CD4-positive, alpha-beta T cell treated with Interleukin-21 for 1 hour (primary cell): ENCODE measurements around the gene CCDC86.

Experiments used
- DNase-seq: peaks from one replicate; pipeline ENCODE4 v3.0.0-alpha.2; 2020

Gene CCDC86

DNA sequence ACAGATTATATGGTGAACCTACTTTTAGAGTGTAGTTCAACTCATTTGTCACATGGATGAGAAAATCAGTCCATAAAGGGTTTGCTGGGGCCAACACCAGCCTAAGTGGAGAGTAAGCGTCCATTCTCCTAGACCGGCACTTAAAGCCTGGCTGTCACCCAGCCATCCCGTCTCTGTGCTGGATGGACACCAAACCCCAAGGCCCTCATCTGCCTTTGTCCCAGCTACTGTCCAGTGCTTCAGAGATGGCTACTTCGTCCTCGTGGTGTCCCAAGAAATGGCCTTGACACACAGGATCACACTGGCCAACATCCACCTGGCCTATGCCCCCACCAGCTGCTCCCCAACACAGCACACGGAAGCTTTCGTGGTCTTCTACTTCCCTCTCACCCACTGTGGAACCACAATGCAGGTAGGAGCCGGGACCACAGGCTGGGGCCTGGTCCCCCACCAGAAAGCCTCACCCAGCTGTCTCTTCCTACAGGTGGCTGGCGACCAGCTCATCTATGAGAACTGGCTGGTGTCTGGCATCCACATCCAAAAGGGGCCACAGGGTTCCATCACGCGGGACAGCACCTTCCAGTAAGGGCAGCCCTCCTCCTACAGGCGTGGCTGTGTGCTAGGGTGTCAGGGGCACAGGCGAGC is 28.9 kb downstream of the CCDC86 start:
- no peak for DNase-seq

DNA sequence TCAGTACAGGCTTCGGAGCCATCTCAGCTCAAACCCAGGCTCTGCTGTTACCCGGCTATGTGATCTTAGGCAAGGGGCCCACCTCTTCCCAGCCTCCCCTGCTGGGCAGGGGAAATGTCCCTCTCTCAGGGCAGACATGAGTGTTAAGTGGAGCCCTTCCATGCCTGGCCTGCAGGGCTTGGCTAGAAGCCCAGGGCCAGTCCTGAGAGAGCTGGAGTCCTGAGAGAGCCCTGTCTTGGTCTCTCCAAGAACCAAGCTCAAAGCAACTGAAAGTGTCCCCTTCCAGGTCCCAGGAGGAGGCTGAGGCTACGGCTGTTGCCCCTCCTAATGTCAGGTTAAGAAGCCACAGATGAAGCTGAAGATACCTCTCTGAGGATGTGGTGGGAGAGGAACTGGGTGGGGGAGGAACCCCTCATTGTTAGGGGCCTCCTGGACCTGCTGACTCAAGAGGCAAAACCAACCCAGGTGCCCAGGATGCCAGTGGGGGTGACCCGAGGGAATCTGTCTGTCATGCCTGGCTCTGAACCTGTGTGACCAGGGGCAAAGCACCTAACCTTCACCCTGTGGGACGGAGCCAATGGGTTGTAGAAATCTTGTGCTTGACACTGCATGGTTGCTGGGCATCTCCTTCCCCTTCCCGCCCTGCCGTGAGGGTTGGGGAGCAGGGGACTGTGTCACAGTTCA is 29.6 kb downstream of the CCDC86 start:
- peak; percentile 18 for DNase-seq

DNA sequence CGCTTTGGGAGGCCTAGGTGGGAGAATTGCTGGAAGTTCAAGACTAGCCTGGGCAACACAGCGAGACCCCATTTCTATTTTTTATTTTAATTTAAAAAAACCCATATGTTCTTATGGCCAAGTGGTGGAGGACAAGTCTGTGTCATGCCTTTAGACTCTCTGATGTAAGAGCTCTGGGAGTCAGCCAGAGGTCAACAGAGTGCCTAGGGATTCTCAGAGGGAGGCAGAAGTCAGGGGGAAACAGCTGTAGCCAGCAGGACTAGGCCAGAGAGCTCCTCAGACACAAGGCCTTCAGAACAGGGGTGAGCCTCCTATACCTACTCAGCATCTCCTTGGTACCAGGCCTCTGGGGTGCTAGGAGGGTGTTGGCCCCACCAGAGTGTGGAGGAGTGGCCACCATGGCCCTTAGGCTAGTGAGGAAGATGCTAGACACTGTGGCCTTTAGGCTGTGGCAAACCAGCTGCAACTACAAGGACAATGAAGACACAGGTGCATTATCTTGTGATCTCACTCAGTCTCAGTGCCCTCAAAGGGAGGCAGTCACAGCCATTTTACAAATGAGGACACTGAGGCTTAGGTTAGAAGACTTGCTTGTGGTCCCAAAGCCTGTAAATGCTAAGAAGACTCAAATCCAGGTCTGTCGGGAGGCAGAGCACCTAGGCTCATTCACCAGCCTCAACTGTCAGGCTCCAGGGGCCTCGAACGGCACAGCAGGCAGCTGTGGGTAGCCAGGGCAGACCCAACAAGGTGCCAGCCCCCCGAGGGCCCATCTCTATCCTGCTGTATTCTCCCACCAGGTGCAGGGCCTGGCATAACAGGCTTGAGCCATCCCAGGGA is 30.4 kb downstream of the CCDC86 start:
- no peak for DNase-seq

DNA sequence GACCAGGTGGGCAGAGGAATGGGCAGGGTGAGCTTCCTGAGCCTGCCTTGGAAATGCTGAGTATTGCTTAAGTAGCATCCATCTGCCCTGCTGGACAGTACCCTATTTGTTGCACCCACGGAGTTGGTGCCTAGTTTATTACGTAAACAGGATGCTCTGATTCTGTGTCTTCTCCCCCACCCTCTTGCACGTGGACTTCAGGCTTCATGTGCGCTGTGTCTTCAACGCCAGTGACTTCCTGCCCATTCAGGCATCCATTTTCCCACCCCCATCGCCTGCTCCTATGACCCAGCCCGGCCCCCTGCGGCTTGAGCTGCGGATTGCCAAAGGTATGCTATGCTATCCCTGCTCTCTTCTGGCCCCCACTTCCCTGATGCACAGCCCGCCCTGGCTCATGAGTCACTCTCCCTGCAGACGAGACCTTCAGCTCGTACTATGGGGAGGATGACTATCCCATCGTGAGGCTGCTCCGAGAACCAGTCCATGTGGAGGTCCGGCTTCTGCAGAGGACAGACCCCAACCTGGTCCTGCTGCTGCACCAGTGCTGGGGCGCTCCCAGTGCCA is 31.1 kb downstream of the CCDC86 start:
- no peak for DNase-seq

GRCh38 chr11:60873533-60873932 is 31.6 kb downstream of the CCDC86 start:
- DNase-seq, result no peak

DNA sequence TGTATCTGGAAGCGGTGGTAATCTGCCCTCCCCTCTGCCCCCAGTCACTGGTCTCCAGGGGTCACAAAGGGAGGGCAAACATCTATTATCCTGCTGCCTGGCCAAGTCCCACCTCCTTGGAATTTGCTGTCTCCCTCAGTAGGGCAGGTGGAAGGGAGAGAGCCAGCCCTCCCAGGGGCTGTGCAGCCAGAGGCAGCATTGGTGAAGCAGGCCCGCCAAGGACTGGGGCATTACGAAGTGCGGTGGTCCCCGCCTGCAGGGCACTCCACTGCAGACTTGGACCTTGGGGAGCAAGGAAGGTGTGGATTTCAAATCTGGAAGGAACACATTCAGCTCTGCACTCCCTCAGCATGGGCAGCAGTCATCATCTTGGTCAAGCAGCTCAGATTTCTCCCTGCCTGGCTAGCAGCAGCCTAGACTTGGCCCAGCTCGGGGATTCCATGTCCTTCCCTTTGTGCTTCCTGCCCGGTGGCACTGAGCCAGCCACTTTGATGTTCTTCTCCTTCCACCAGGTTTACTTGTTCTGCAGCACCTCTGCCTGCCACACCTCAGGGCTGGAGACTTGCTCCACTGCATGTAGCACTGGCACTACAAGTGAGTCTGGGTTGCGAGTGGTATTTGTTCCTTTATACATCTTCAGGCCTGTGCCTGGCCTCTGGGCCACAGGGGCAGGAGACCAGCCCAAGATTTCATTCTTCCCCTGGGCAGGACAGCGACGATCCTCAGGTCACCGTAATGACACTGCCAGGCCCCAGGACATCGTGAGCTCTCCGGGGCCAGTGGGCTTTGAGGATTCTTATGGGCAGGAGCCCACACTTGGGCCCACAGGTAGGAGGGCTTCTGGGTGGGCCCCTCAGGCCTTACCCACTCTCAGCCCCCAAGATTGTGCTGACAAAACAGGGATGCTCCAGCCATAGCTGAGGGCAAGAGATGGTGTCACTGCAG is 32.8 kb downstream of the CCDC86 start:
- no peak for DNase-seq

GRCh38 chr11:60875366-60876167 is 33.7 kb downstream of the CCDC86 start:
- DNase-seq, result no peak

- DNase-seq, result no peak
Observed at GRCh38 chr11:60876168-60876485, 34.2 kb downstream of the CCDC86 start.

GRCh38 chr11:60878245-60879101 is 36.6 kb downstream of the CCDC86 start:
- no peak for DNase-seq

- DNase-seq, result no peak
Observed at GRCh38 chr11:60879104-60879503, 37.2 kb downstream of the CCDC86 start.

- DNase-seq, result no peak
Observed at GRCh38 chr11:60879971-60880588, 38.2 kb downstream of the CCDC86 start.

- no peak for DNase-seq
Observed at GRCh38 chr11:60880643-60881282, 38.9 kb downstream of the CCDC86 start.

DNA sequence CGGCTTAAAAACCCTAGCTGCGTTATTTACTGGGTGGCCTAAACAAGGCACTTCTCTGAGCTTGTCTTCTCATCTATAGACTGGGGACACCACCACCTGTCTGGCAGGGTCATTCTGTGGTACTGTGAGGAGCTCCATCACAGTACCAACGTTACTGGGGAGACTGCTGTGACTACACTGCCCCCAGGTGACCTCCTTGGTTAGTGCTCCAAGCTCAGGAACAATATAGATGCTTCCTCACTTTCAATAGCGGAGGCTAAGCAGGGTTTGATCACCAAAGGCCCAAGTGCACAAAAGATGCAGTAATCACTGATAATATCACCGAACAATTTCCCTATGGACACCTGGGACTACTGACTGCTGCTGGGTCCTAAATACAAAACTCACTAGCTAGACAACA is 45.6 kb downstream of the CCDC86 start:
- DNase-seq, result peak; percentile 44

- no peak for DNase-seq
Observed at GRCh38 chr11:60889869-60890311, 48.0 kb downstream of the CCDC86 start.

- DNase-seq, result no peak
Observed at GRCh38 chr11:60890696-60891095, 48.8 kb downstream of the CCDC86 start.

- DNase-seq, result no peak
Observed at GRCh38 chr11:60891103-60891741, 49.3 kb downstream of the CCDC86 start.

DNA sequence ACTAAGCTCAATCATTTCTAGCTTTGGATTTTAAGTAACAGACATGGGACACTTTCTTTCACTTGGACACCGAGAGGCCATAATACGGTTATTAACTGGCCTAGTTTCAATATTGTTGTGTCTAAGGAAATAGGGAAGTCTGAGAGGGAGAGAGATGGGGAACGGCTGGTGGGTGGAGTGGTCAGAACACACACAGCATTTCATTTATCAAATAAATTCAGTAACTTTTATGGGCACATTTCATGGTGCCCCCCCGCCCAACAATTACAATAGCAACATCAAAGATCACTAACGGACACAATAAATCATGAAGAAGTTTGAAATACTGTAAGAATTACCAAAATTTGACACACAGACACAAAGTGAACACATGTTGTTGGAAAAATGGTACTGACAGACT is 53.8 kb downstream of the CCDC86 start:
- DNase-seq, result no peak

DNA sequence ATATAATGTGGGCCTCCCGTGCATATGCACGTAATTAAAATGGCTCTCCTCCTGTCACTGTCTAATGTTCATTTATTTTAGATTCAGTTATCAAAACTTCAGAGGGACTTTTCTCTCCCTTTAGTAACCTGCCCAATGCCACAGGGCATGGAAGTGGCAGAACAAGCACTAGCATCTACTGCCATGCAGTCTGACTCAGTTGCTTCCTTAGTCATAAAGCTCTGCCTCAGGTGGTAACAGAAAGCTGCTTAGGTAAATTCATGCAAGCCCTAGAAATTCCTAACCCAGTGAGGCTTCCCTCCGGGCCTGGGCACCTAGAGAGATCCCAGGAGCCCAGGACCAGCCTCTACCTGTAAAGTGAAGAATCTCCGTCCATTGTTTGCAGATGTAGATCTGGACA is 55.6 kb downstream of the CCDC86 start:
- no peak for DNase-seq
